NCI-H128 (cell line): ENCODE results near the gene USP8.

ENCODE experiments used
- DNase-seq: peaks from one replicate; lab custom pipeline; 2025; ENCODE audit not compliant: unreplicated experiment; lab: John Stamatoyannopoulos, UW

The USP8 gene

DNA sequence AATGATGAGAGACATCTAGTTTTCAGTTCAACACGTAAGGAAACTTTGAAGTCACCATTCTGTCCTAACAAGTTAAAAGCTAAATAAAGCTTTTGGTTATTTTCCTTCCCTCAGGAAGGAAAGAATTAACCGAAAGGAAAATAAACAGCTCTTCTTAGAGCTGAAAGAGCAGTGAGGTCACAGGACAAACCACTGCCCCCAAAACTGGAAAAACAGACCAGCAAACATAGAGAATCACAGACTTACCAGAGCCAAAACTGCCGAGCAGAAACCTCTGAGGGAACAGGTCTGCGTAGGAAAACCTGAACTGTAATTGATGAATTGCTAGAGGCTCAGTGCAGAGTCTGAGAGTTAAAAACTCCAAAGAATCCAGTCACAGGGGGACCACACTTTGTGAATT lies 107.6 kb downstream of the USP8 start:
- DNase-seq = no peak

DNA sequence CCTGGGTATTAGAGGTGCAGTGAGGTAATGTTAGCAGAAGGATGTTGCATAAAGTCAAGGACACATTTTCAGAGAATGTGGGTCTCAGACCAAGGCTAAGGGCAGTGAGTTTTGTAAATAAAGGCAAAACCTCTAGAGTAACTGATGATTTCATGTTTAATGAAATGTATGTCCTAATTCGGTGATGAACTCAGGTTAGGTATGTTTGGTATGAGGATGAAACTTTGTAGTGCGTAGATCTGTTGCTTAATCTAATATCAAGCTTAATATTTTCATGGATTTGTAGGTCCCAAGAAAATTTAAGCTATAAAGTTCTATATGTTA lies 118.6 kb downstream of the USP8 start:
- DNase-seq = no peak

DNA sequence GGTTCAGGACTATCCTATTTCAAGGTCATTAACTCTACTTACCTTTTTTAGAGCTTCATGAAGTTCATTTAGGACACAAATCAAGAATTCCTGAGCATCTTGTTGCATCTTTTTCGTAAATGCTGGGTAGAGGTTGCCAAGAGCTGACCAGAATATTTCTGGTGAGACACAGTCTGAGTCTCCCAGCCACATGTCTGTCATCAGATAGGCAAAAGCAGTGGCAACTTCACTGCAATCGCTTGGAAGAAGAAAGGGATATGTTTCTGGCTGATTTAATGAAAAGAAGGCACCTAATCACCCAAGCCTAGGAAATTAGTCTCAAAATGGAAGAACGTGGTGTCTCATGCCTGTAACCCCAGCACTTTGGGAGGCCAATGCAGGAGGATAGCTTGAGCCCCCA lies 119.4 kb downstream of the USP8 start:
- no peak for DNase-seq

DNA sequence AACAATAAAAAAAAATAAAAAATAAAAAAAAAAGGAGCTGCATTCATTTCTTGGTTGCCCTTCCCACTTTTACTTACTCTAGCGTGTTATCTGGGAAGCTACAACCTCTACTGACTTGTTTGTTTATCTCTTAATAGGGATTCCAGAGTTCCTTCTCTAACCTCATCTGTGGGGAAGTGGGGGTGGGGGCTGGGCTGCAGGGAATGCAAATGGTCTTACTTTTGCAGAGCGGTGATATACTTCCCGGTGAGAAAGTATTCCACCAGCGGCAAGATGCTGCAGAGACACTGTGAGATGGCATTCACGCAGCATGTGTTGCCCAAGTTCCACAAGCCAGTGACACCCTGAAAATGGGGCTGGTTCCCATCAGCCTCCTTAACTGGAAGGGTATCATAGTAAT lies 120.2 kb downstream of the USP8 start:
- no peak for DNase-seq

DNA sequence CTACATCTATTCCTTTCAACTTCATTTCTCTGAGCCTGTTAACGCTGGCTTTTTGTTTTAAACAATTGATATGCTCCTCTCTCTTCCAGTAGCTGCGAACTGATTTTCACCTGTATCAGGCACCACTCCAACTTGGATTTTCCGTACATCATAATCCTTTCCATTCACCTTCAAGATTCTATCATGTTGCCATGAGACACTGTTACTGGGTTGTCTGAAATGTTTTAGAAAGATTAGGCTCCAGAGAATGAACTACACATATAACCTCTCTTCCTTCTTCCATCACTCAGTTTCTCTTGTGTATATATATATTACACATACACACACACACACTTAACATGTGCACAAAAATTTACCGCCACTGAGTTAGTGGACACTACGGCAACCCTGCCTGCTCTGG lies 122.4 kb downstream of the USP8 start, which contains the start of gene USP50:
Gene USP50 (minus strand): TSS at position 101 of the 400 bp plus-strand sequence. CDS start 141 bp downstream, outside the sequence.
- no peak for DNase-seq

DNA sequence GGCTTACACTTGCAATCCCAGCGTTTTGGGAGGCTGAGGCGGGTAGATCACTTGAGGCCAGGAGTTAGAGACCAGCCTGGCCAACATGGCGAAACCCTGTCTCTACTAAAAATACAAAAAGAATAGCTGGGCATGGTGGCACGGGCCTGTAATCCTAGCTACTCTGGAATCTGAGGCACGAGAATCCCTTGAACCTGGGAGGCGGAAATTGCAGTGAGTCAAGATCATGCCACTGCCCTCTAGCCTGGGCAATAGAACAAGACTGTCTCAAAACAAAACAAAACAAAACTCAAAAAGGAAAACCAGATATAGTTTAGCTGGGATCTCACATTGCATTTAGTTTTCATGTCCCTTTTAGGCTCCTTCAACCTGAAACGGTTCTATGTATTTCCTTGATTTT lies 125.1 kb downstream of the USP8 start:
- DNase-seq = no peak

- no peak for DNase-seq
Measured at GRCh38 chr15:50552238-50552637, 128.0 kb downstream of the USP8 start.

GRCh38 chr15:50556642-50557371 lies 132.6 kb downstream of the USP8 start:
- DNase-seq = no peak

DNA sequence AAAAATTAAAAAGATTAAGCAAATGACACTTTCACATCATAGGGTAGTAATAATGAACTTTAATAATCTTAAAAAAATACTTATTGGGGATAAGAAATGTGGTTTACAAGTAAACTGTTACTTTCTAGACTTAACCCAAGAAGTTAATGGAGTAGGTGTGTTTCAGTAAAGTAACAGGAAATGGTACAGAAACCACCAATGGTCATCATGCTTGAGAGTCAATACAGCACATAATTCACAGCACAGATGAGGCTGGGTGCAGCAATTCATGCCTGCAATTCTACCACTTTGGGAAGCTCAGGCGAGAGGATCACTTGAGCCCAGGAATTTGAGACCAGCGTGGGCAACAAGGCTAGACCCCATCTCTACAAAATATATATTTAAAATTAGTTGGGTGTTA lies 133.8 kb downstream of the USP8 start:
- no peak for DNase-seq

GRCh38 chr15:50562735-50563640 lies 138.8 kb downstream of the USP8 start:
- DNase-seq = no peak

GRCh38 chr15:50563756-50564155 lies 139.6 kb downstream of the USP8 start:
- no peak for DNase-seq
